K562 (cell line): Measurements from ENCODE around the gene PLCL2. TPM values are rescaled to one million over a fixed set of nuclear protein-coding genes. Genes with fewer than 3 reads are reported as not detected.

Experiments
- ATAC-seq: fragments of 200-7000 bp; cut with Tn5 transposase; 3 replicates; pipeline ENCODE4 v1.9.1; 2020; ENCODE audit warnings: moderate library complexity
- BruUV-seq: library from RNA; stranded (reverse); fragments of 400-500 nt; replicated peaks from 2 replicates; lab custom pipeline; 2021; lab: Mats Ljungman, UMichigan
- CTCF ChIA-PET: fragments of 300-600 bp; formaldehyde crosslinking; extraction: SDS; loops from one replicate; lab custom pipeline; 2021; ENCODE audit warnings: low intra/inter-chr PET ratio; lab: Yijun Ruan, JAX
- POLR2A ChIA-PET: fragments of 300-600, 350-650 bp; sonication (Branson Sonifier 250); formaldehyde crosslinking; extraction: SDS; loops from one replicate; lab custom pipeline; 2021; ENCODE audit warnings: antibody characterized with exemption, inconsistent platforms; lab: Yijun Ruan, JAX
- DNase-seq, 4 experiments: peaks; one replicate each; pipeline versions ENCODE4 v3.0.0 to v3.0.0-alpha.2; 2011 to 2018; ENCODE audit warnings: low spot score in 3 of 4, mixed read lengths in 3 of 4; ENCODE audit errors: extremely low read depth in 1 of 4
- FAIRE-seq: peaks from 2 replicates; lab custom pipeline; 2011; peaks lifted over from hg19 to GRCh38; lab: Jason Lieb, UNC
- H2AFZ ChIP-seq: 2 replicates; pipeline ENCODE4 v1.6.0; 2011; ENCODE audit warnings: low read depth, low read length, control low read depth, inconsistent platforms
- H3K27ac ChIP-seq: fragments of 200-600 bp; 3 replicates; pipeline ENCODE4 v1.8.0; 2011; ENCODE audit warnings: low read depth, mild to moderate bottlenecking, control low read depth, inconsistent platforms, low read length, moderate library complexity, mixed read lengths; ENCODE audit errors: extremely low read depth
- H3K27me3 ChIP-seq, 2 experiments: fragments of 300-600 bp in 1 of 2; 2 replicates in 1 of 2; 3 replicates in 1 of 2; pipeline versions ENCODE4 v1.6.0 to v1.8.0; 2011; ENCODE audit warnings: inconsistent platforms in 2 of 2, low read length in 2 of 2, mild to moderate bottlenecking in 1 of 2, mixed read lengths in 1 of 2, moderate library complexity in 1 of 2; ENCODE audit not compliant: control insufficient read depth in 2 of 2, insufficient read depth in 2 of 2
- H3K36me3 ChIP-seq: fragments of 300-600 bp; 3 replicates; pipeline ENCODE4 v1.8.0; 2011; ENCODE audit warnings: mild to moderate bottlenecking, low read length, inconsistent platforms; ENCODE audit not compliant: control insufficient read depth, insufficient read depth
- H3K4me1 ChIP-seq, 2 experiments: fragments of 200-600 bp in 1 of 2; replicated peaks in 1 of 2; 2 replicates in 1 of 2; 3 replicates in 1 of 2; pipeline versions ENCODE4 v1.5.1 to v1.8.0; 2011; ENCODE audit warnings: inconsistent platforms in 2 of 2, low read length in 2 of 2, mild to moderate bottlenecking in 1 of 2, mixed read lengths in 1 of 2, moderate library complexity in 1 of 2; ENCODE audit not compliant: control insufficient read depth in 2 of 2, insufficient read depth in 2 of 2
- H3K4me2 ChIP-seq: 2 replicates; pipeline ENCODE4 v1.6.1; 2011; ENCODE audit warnings: low read length, control low read depth, inconsistent platforms, mixed read lengths; ENCODE audit not compliant: insufficient read depth
- H3K4me3 ChIP-seq: fragments of 200-600 bp; sonication (generic), shearing (Covaris generic); 2 replicates; pipeline ENCODE4 v1.5.1; 2016; ENCODE audit warnings: control low read depth, inconsistent platforms
- H3K79me2 ChIP-seq: fragments of 200-600 bp; 3 replicates; pipeline ENCODE4 v1.8.0; 2011; ENCODE audit warnings: low read length, inconsistent platforms; ENCODE audit not compliant: control insufficient read depth, insufficient read depth
- H3K9ac ChIP-seq, 2 experiments: 2 replicates each; pipeline versions ENCODE4 v1.6.0 to v1.6.1; 2011; ENCODE audit warnings: low read depth in 2 of 2, low read length in 2 of 2, control low read depth in 1 of 2, inconsistent platforms in 1 of 2, mild to moderate bottlenecking in 1 of 2, mixed read lengths in 1 of 2; ENCODE audit not compliant: insufficient read depth in 1 of 2
- H3K9me1 ChIP-seq: one replicate; pipeline ENCODE4 v1.6.0; 2011; ENCODE audit warnings: inconsistent platforms, mild to moderate bottlenecking, low read length, moderate library complexity; ENCODE audit not compliant: control insufficient read depth, insufficient read depth
- H3K9me3 ChIP-seq: replicated peaks from 2 replicates; pipeline ENCODE4 v1.5.1; 2011; ENCODE audit warnings: low read depth, low read length, inconsistent platforms; ENCODE audit not compliant: control insufficient read depth, insufficient read depth
- H4K20me1 ChIP-seq: replicated peaks from 2 replicates; pipeline ENCODE4 v1.6.1; 2011; ENCODE audit warnings: low read length, inconsistent platforms, mixed read lengths; ENCODE audit not compliant: control insufficient read depth, insufficient read depth
- HLTF ChIP-seq: fragments of 450-650 bp; IDR thresholded peaks from 2 replicates; pipeline ENCODE4 v1.6.1; 2016
- RBM17 ChIP-seq: fragments of 200-400 bp; formaldehyde crosslinking; IDR thresholded peaks from 2 replicates; pipeline ENCODE4 v1.6.1; 2017; ENCODE audit warnings: low read depth, mild to moderate bottlenecking, low read length, borderline replicate concordance
- SMARCA4 ChIP-seq: fragments of 450-650 bp; IDR thresholded peaks from 2 replicates; pipeline ENCODE4 v1.6.1; 2016
- SNIP1 ChIP-seq: fragments of 450-650 bp; IDR thresholded peaks from 2 replicates; pipeline ENCODE4 v1.7.1; 2017; ENCODE audit warnings: low read depth, mild to moderate bottlenecking
- SRSF1 ChIP-seq: fragments of 200-400 bp; formaldehyde crosslinking; IDR thresholded peaks from 2 replicates; pipeline ENCODE4 v1.6.1; 2017; ENCODE audit warnings: mild to moderate bottlenecking, low read depth, low read length, moderate library complexity
- ZNF121 ChIP-seq: sonication (generic); formaldehyde crosslinking; conservative IDR thresholded peaks from 2 replicates; pipeline ENCODE4 v1.8.0; 2022; ENCODE audit warnings: missing genetic modification reagents
- WGBS: fragments of 100-300 bp; shearing (Covaris generic); methylation state at CpG from one replicate; pipeline ENCODE4 v1.1.6; 2016; ENCODE audit warnings: low coverage, mixed read lengths; ENCODE audit not compliant: insufficient coverage; ENCODE audit errors: missing lambda C conversion rate; 5-methylcytosine and 5-hydroxymethylcytosine counted together
- in situ Hi-C: fragments of 300-500 bp; cut with MboI; formaldehyde crosslinking; loops from 4 replicates; pipeline ENCODE4 v1.15.0; 2018; ENCODE audit warnings: inconsistent platforms, mixed read lengths
- intact Hi-C: fragments of 100-400 bp; cut with micrococcal nuclease; formaldehyde crosslinking; loops from 2 replicates; pipeline ENCODE4 v1.14.2; 2022
- polyA plus RNA-seq, 8 experiments: library from polyadenylated mRNA; depleted of rRNA in 4 of 8; stranded (reverse) in 5 of 8; unstranded in 3 of 8; fragments of >200 nt; fragmentation: Nextera tagmentation in 2 of 8; fragmentation: Illumina TruSeq in 1 of 8; extraction: Ambion mirVana in 2 of 8; extraction: Trizol in 1 of 8; gene quantifications; 2 replicates each; pipeline versions ENCODE4 v1.2.1 to v1.2.3, GENCODE V29; 2011 to 2014; ENCODE audit warnings: inconsistent platforms in 1 of 8, missing spikeins in 1 of 8
- total RNA-seq, 7 experiments: library from RNA; depleted of rRNA in 6 of 7; stranded (reverse); fragments of >200 nt in 6 of 7; fragmentation: Illumina TruSeq in 2 of 7; extraction: Trizol in 2 of 7; gene quantifications; 2 replicates each; pipeline versions ENCODE4 v1.2.1 to v1.2.3, GENCODE V29; 2011 to 2021; ENCODE audit warnings: low replicate concordance in 1 of 7
- TF ChIP-seq, protein P1 (sequence below): fragments of 250-450 bp; sonication (Bioruptor Pico); IDR thresholded peaks from 2 replicates; pipeline ENCODE4 v1.8.0; 2022; ENCODE audit warnings: inconsistent platforms
- TF ChIP-seq, protein P2 (sequence below): fragments of 250-450 bp; sonication (Bioruptor Pico); IDR thresholded peaks from 2 replicates; pipeline ENCODE4 v1.8.0; 2022; ENCODE audit warnings: moderate library complexity, mild to moderate bottlenecking, inconsistent platforms
- TF ChIP-seq, protein P3 (sequence below): sonication (generic); formaldehyde crosslinking; IDR thresholded peaks from 2 replicates; pipeline ENCODE4 v1.8.1; 2023; ENCODE audit warnings: mild to moderate bottlenecking, missing genetic modification reagents

Gene PLCL2
- total and polyA plus RNA-seq, 9 of the 15 experiments (the other 6 are each of a cell fraction or from before 2014, with no cell fraction given) = 0.03 to 0.18 (median 0.11) TPM; not detected in 2

DNA sequence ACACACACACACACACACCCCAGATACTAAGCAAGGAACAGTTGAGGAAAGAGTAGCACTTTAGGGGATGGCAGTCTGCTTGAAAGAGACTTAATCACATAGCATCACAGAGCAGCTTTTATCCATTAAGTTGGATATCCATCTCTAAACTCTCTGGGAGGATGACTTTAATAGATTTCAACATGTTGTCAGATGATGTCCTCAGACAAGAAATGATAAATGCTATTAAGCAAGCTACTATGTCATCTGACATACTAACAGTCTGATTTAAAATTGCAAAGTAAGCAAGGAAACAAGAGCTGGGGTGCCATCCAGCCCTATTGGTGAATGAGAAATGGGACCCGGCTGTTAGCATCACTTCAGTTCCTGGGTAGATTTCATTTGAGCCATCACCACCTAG, 136.9 kb downstream of the PLCL2 start:
- Histone ChIP-seq H4K20me1 (no peaks in the 10 kb centered on the region), H3K9me1 (no peaks in the 10 kb centered on the region), H3K4me1 (no peaks in the 10 kb centered on the region), H3K27me3 (no peaks in the 10 kb centered on the region), H3K4me3 (no peak overlapping the region), H3K4me2 (no peak overlapping the region), H3K36me3 (no peaks in the 10 kb centered on the region), H3K9me3 (no peaks in the 10 kb centered on the region), H3K27ac (no peak overlapping the region), H2AFZ (no peak overlapping the region), H3K79me2 (no peaks in the 10 kb centered on the region), H3K9ac (no peak overlapping the region)
- CTCF ChIA-PET = no interaction called here
- 5% methylated on average over 1 of the region's 1 CpG for WGBS
- TF ChIP-seq SNIP1 (no peak), HLTF (no peak), ZNF121 (CRISPR knock-in tag) (no peak), SMARCA4 (no peak)
- no peak for FAIRE-seq
- in situ Hi-C loops (no loop called here), intact Hi-C loops (no loop called here)
- no peak for DNase-seq
- POLR2A ChIA-PET = no interaction called here
- BruUV-seq = no TSS peak
- ATAC-seq = no peak

DNA sequence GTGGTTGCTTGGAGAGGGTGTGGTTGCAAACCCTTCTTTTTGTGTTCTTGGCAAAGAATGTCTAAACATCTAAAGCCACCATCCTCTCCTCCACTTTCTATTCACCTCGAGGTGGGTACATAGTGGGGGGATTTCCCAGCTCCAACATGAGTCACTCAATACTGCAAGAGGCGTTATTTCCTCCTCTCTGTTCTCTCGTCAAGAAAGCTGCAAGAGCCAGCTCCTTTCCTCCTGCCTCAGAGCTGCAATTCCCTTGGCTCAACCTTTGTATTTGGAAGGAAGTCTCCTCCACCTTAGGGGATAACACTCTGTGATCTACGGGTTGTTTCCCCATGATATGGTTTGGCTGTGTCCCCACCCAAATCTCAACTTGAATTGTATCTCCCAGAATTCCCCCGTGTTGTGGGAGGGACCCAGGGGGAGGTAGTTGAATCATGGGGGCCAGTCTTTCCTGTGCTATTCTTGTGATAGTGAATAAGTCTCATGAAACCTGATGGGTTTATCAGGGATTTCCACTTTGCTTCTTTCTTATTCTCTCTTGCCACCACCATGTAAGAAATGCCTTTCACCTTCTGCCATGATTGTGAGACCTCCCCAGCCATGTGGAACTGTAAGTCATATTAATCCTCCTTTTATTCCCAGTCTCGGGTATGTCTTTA, 138.4 kb downstream of the PLCL2 start:
- Histone ChIP-seq H3K27me3 (0 out of 5 replicates have a peak, but pooled peaks cover 0 to 2% of the 10 kb centered on the region in 2 experiments), H3K9me3 (no peaks in the 10 kb centered on the region), H3K79me2 (no peaks in the 10 kb centered on the region), H3K27ac (no peak overlapping the region), H3K4me3 (no peak overlapping the region), H2AFZ (no peak overlapping the region), H4K20me1 (no peaks in the 10 kb centered on the region), H3K9ac (no peak overlapping the region), H3K4me2 (no peak overlapping the region), H3K36me3 (no peaks in the 10 kb centered on the region), H3K4me1 (no peaks in the 10 kb centered on the region), H3K9me1 (no peaks in the 10 kb centered on the region)
- ATAC-seq (no peak), FAIRE-seq (no peak), DNase-seq (no peak)
- ChIA-PET CTCF (no interaction called here), POLR2A (no interaction called here)
- in situ Hi-C loops (no loop called here), intact Hi-C loops (no loop called here)
- WGBS = 0% methylated on average over 6 of the region's 6 CpGs
- no TSS peak for BruUV-seq
- TF ChIP-seq, protein P1, sequence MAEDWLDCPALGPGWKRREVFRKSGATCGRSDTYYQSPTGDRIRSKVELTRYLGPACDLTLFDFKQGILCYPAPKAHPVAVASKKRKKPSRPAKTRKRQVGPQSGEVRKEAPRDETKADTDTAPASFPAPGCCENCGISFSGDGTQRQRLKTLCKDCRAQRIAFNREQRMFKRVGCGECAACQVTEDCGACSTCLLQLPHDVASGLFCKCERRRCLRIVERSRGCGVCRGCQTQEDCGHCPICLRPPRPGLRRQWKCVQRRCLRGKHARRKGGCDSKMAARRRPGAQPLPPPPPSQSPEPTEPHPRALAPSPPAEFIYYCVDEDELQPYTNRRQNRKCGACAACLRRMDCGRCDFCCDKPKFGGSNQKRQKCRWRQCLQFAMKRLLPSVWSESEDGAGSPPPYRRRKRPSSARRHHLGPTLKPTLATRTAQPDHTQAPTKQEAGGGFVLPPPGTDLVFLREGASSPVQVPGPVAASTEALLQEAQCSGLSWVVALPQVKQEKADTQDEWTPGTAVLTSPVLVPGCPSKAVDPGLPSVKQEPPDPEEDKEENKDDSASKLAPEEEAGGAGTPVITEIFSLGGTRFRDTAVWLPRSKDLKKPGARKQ = no peak
- TF ChIP-seq, protein P2, sequence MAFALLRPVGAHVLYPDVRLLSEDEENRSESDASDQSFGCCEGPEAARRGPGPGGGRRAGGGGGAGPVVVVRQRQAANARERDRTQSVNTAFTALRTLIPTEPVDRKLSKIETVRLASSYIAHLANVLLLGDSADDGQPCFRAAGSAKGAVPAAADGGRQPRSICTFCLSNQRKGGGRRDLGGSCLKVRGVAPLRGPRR (CRISPR knock-in tag) = no peak
- TF ChIP-seq, protein P3, sequence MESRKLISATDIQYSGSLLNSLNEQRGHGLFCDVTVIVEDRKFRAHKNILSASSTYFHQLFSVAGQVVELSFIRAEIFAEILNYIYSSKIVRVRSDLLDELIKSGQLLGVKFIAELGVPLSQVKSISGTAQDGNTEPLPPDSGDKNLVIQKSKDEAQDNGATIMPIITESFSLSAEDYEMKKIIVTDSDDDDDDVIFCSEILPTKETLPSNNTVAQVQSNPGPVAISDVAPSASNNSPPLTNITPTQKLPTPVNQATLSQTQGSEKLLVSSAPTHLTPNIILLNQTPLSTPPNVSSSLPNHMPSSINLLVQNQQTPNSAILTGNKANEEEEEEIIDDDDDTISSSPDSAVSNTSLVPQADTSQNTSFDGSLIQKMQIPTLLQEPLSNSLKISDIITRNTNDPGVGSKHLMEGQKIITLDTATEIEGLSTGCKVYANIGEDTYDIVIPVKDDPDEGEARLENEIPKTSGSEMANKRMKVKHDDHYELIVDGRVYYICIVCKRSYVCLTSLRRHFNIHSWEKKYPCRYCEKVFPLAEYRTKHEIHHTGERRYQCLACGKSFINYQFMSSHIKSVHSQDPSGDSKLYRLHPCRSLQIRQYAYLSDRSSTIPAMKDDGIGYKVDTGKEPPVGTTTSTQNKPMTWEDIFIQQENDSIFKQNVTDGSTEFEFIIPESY (CRISPR knock-in tag) = no peak
- TF ChIP-seq SRSF1 (no peak), RBM17 (no peak)
